ENCODE data around the gene PDE8A.

DNA sequence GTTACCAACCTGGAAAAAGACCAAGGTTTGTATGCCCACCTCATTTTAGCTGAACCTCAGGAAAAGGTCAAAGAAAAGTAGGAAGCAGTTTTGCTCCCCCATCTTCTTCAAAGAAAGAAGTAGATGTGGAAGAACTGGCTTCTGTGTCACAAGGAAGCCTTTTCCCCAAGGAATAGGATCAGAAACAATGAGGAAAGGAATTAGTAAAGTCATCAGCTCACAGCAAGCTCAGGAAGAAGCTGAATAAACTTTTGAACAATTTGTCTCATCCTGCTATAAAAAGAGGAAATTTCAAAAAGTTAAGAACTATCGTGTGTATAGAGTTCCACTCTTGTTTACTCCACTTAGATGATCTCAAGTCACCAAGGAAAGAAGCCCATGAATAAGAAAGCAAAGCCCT is 174.2 kb downstream of the PDE8A start:
- TF ChIP-seq, protein P1, sequence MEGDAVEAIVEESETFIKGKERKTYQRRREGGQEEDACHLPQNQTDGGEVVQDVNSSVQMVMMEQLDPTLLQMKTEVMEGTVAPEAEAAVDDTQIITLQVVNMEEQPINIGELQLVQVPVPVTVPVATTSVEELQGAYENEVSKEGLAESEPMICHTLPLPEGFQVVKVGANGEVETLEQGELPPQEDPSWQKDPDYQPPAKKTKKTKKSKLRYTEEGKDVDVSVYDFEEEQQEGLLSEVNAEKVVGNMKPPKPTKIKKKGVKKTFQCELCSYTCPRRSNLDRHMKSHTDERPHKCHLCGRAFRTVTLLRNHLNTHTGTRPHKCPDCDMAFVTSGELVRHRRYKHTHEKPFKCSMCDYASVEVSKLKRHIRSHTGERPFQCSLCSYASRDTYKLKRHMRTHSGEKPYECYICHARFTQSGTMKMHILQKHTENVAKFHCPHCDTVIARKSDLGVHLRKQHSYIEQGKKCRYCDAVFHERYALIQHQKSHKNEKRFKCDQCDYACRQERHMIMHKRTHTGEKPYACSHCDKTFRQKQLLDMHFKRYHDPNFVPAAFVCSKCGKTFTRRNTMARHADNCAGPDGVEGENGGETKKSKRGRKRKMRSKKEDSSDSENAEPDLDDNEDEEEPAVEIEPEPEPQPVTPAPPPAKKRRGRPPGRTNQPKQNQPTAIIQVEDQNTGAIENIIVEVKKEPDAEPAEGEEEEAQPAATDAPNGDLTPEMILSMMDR (IDR thresholded peaks at IDR 0.05; ENCODE audit: insufficient read depth, low read length, poor library complexity, severe bottlenecking): no peak
- no peak for TF ChIP-seq EZH2phosphoT487 (conservative IDR thresholded peaks at IDR 0.05; ENCODE audit: low read length)
